ENCODE results near the gene SIRPD. TPM values are rescaled to one million over a fixed set of nuclear protein-coding genes. Genes with fewer than 3 reads are reported as not detected.

Gene SIRPD
- polyA plus RNA-seq, 1 donor from 2014 or later = not detected

Small RNA genes within 50 kb of the gene (small RNA-seq; reads per million reads assigned to genes)
- 0 reads per million in 3 experiments for gene RNU6-917P

Other genes starting within 250 kb of the SIRPD start
- gene SDCBP2, start 228.6 kb downstream of the SIRPD start, polyA plus RNA-seq = 3.1 and 5.2 TPM in 2 replicates
- gene FKBP1A, start 164.7 kb downstream of the SIRPD start, polyA plus RNA-seq = 150 and 156 TPM in 2 replicates
- gene NSFL1C, start 90.9 kb downstream of the SIRPD start, polyA plus RNA-seq = 48.7 and 58.0 TPM in 2 replicates
- not detected in 2 replicates for gene SIRPB2, start 66.3 kb downstream of the SIRPD start, polyA plus RNA-seq
- 0.20 TPM in 1 of 2 replicates, not detected in the other for gene SIRPB1, start 62.3 kb upstream of the SIRPD start, polyA plus RNA-seq
- gene SIRPG, start 100.1 kb upstream of the SIRPD start, polyA plus RNA-seq = not detected in 2 replicates

All from neural cell (in vitro differentiated cells).